GM12891 (cell line): ENCODE results near the gene PNPLA3.

Source experiments
- PAX5 ChIP-seq: IDR thresholded peaks from 2 replicates; pipeline ENCODE4 v1.6.1; 2011; ENCODE audit warnings: low read length, moderate library complexity, mild to moderate bottlenecking; ENCODE audit not compliant: insufficient read depth, severe bottlenecking
- POLR2A ChIP-seq: IDR thresholded peaks from 2 replicates; pipeline ENCODE4 v1.6.1; 2011; ENCODE audit warnings: low read depth, low read length, control low read depth
- POLR2AphosphoS5 ChIP-seq: IDR thresholded peaks from 2 replicates; pipeline ENCODE4 v1.6.1; 2011; ENCODE audit warnings: low read depth, low read length, control low read depth
- POU2F2 ChIP-seq: IDR thresholded peaks from 2 replicates; pipeline ENCODE4 v1.6.1; 2011; ENCODE audit warnings: low read depth, mild to moderate bottlenecking, control low read depth, low read length, moderate library complexity
- SPI1 ChIP-seq: IDR thresholded peaks from 2 replicates; pipeline ENCODE4 v1.6.1; 2011; ENCODE audit warnings: low read depth, low read length, control low read depth
- TAF1 ChIP-seq: IDR thresholded peaks from 2 replicates; pipeline ENCODE4 v1.6.1; 2011; ENCODE audit warnings: low read depth, low read length, control low read depth

DNA sequence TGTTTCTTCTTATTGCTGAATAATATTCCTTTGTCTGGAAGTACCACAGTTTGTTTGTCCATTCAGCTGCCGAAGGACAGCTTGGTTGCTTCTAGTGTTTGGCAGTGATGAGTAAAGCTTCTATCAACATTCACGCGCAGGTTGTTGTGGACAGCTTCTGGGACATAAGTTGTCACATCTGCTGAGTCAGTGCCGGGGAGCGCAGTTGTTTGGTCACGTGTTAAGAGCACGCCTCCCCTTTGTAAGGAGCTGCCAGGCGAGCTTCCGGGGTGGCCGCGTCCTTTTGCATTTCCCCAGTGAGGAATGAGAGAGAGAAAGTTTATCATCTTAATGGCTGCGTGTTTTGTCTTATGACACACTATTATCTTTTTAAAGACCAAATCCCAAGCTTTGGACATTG lies 61.9 kb downstream of the PNPLA3 start:
- TF ChIP-seq POLR2A: no peak
- no peak for TF ChIP-seq POLR2AphosphoS5
- no peak for TF ChIP-seq SPI1
- TF ChIP-seq POU2F2: no peak
- TF ChIP-seq TAF1: no peak
- no peak for TF ChIP-seq PAX5
